OCI-M2 (cell line): Measurements from ENCODE around the gene SH3BGRL3.

Experiments
- DNase-seq: peaks from one replicate; lab custom pipeline; 2025; ENCODE audit not compliant: unreplicated experiment; lab: John Stamatoyannopoulos, UW

SH3BGRL3 gene

DNA sequence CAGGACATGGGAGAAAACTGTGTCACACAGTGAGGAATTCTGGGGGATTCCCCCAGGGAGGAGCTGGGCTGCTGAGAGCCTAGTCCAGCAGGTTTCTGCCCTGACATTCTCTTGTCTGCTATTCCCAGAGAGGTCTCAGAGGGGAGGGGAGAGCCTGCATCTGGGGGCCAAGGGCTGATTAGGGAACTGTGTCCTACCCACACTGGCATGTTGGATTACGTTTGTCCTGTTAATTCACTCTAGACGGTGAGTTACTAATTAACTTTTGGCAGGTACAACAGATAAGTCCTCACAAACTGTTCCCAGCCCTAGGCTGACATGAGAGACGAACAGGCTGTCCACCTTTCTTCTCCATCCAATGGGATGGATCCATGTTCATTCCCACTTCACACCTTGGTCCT lies 2.6 kb upstream of the SH3BGRL3 start:
- no peak for DNase-seq

DNA sequence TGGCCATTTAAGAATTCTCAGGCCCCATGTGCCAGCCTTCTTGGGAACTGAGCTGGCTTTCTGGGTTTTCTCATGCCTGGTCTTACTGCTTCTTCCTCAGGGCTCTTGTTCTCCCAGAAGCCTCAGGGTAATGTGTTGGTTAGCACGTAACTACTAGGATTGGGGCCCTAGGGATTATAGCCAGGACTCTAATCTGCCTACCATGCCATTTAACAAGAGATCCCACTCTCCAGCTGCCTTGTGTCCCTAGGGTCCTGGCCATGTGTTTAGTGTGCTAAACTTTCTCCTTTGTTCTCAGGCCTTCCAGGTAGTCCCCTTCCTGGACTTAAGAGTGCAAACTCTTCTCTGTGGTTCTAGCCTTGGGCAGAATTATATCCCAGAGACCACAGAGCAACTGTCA lies 2.2 kb upstream of the SH3BGRL3 start:
- no peak for DNase-seq

- DNase-seq: no peak
Observed at GRCh38 chr1:26278303-26278702, 1.6 kb upstream of the SH3BGRL3 start.

- DNase-seq: no peak
Observed at GRCh38 chr1:26278724-26279455, 996 bp upstream of the SH3BGRL3 start.

- no peak for DNase-seq
Observed at GRCh38 chr1:26280333-26281042, 602 bp downstream of the SH3BGRL3 start.

DNA sequence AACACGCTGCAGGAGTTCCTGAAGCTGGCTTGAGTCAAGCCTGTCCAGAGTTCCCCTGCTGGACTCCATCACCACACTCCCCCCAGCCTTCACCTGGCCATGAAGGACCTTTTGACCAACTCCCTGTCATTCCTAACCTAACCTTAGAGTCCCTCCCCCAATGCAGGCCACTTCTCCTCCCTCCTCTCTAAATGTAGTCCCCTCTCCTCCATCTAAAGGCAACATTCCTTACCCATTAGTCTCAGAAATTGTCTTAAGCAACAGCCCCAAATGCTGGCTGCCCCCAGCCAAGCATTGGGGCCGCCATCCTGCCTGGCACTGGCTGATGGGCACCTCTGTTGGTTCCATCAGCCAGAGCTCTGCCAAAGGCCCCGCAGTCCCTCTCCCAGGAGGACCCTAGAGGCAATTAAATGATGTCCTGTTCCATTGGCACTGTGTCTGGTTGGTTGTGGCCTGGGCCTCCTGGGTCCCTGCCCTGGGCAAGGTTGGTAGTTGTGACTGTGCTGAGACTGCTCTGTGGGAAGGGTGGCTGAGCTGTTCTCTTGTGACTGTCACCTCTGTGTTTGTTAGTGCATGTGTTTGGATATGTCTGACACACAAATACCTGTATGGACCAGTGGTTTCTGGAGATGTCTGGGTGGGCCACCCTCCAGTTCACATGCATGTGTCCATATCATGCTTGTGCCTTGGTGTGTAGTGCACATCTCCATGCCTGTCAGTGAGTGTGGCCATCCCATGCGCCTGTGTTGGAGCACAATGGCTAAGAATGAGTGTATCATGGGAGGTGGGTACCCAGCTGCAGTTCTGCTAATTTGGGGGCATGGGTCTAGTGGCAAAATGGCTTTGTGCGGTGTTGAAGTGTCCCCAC lies 1.4 kb downstream of the SH3BGRL3 start:
- no peak for DNase-seq

GRCh38 chr1:26281971-26282370 lies 2.1 kb downstream of the SH3BGRL3 start:
- no peak for DNase-seq

DNA sequence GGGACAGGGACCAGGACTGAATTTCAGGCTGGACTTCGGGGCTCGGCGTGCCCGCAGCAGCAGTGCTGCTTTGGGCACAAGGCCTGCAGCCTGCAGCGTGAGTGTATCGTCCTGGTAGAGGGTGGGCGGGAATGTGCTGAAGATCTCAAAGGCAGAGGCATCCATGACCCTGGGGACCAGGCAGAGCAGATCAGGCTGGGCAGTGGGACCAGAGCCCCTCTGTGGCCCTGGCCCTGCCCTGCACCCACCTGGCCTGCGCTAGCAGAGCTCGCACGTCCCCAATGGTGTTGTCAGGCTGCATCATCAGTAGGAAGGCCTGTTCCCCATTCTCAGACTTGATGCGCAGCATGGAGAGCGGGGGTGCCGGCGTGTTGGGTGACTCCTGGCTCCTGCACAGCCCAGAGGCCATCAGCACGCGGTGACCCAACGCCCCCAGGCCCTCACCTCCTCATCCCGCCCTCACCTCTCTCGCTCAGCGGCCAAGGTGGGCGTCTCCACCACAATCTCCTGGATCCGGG lies 2.6 kb downstream of the SH3BGRL3 start:
- no peak for DNase-seq

GRCh38 chr1:26283279-26283853 lies 3.5 kb downstream of the SH3BGRL3 start:
- DNase-seq: no peak

GRCh38 chr1:26283871-26284596 lies 4.1 kb downstream of the SH3BGRL3 start:
- no peak for DNase-seq

GRCh38 chr1:26284597-26285347 lies 4.9 kb downstream of the SH3BGRL3 start:
- peak; percentile 81 for DNase-seq

DNA sequence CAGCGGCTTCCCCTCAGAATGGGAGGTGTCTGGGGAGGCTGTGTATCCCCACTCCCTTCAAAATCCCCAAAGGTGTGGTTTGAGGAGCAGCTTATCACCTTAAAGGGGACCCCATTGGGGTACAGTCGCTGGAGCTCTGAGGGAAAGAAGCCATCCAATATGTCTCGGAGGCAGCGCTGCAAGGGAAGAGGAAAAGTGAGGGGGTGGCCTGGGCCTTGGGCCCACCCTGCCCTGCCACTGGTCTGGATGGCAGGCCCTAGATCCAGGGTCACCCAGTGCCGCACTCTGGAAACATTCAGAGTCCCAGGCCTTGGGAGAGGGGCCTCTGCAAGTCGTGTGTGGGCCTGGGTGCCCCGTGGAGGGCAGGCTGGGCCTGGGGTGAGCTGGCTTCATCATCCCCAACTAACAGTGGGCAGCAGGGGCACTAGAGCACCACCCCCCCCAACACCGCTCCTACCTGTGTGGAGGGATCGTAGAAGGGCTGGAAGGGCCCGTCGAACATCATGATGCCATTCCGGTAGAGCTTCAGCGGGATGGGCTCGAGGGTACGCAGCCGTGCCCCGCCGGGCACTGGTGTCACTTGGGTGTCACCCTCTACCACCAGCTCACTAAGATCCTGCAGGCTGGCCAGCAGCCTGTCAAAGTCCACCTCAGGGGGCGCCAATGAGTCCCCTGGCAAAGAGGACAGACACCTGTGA lies 5.6 kb downstream of the SH3BGRL3 start:
- no peak for DNase-seq

DNA sequence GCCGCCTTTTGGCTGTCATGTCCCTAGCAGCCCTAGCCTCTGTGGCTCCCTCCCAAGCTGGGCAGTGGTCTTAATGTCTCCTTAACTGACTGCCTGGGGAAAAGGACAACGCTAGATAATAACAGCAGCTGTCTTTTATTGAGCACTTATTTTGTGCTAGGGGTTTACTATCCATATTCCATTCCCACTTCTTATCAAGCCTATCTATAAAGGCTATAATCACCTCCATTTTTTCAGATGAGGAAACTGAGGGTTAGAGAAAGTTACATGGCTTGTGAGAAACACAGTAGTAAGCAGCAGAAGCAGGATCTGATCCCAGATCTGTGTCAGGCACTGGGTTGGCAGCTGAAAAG lies 6.2 kb downstream of the SH3BGRL3 start:
- DNase-seq: no peak

DNA sequence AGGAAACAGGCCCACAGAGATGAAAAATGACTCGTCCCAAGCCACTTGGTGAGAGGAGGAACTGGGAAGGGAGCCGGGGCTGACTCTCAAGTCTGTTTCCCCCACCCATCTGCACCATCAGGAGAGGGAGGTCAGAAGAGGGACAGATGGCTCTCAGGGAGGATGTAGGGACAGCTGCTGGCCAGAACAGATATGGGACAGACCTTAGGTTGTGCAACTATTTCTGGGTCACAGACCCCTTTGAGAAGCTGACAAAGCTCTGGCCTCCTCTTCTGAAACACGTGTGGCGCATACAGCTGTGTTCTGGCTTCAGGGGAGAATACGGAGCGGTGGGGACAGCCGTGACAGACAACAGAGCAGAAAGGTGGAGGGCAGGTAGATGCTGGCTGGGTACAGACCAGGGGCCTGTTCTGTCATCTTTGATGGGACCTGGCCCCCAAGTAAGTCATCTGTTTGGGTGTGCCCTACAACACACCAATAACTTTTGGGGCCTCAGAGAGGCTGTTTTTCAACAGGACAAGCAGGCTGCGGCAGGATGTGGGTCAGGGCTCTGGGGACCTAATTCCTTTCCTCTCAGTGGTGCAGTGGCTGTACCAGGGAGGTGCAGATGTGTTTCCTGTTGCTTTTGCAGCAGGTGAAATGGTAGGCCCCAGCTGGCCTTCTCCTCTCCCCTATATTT lies 7.3 kb downstream of the SH3BGRL3 start:
- no peak for DNase-seq

DNA sequence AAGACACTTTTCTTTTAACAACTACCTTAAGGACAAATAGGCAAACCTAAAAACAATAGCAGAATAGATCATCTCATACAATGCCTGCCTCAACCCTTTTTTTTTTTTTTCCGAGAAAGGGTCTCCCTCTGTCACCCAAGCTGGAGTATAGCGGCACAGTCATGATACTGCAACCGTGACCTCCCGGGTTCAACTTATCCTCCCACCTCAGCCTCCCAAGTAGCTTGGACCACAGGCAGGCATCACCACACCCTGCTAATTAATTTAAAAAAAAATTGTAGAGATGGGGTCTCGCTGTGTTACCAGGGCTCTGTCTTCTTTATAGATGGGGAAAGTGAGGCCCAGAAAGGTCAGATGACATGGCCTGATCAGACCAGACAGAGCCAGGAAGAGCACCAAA lies 7.9 kb downstream of the SH3BGRL3 start:
- DNase-seq: no peak

GRCh38 chr1:26288311-26288941 lies 8.5 kb downstream of the SH3BGRL3 start:
- no peak for DNase-seq

DNA sequence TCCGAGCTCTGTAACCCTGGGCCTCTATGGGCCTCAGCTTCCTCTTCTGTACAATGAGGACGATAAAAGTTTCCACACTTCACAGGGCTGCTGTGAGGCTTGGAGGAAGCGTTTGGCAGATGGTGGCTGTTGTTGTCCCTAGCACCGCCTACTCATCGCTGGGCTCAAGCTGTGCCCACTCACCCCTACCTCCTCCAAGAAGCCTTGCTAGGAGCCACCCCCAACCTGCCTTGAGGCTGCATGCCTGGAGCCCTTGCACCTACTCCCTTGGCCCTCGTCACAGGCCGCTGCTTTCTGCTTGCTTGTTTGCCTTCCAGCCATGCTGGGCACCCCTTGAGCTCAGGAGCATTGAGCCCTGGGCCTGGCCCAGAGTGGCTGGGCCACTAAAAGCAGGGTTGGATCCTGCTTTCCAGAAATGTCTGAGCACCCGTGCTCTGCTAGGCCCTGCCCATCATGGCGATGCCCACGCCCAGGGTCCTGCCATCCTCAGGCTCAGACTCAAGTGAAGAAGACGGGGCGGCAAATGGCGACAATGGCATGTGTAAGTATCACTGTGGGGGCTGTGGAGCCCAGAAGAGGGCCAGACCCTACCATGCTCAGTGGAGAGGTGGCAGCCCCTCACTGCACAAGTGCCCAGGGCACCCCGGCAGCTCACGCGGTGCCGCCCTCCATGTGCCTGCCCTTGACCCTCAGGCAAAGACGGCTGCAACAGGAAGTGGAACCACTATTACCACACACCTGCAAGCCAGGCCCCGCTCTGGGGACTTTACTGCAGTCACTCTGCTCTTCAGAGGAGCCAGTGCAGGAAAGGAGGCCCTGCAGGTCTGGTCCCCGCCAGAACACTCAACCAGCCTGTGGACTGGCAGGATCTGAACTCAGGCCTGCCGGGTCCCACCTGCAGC lies 9.5 kb downstream of the SH3BGRL3 start:
- DNase-seq: no peak
